HepG2 (cell line): ENCODE measurements around the gene PDYN. TPM values are rescaled to one million over a fixed set of nuclear protein-coding genes. Genes with fewer than 3 reads are reported as not detected.

Experiments used
- AKAP8 ChIP-seq: sonication (generic); formaldehyde crosslinking; IDR thresholded peaks from 2 replicates; pipeline ENCODE4 v1.5.1; 2020; ENCODE audit warnings: mild to moderate bottlenecking, missing genetic modification reagents
- HOXD1 ChIP-seq: sonication (generic); formaldehyde crosslinking; IDR thresholded peaks from 2 replicates; pipeline ENCODE4 v1.5.0; 2020; ENCODE audit warnings: missing genetic modification reagents
- KAT2B ChIP-seq: fragments of 150-350 bp; IDR thresholded peaks from 2 replicates; pipeline ENCODE4 v1.6.1; 2014; ENCODE audit warnings: low read depth, low read length, borderline replicate concordance
- NFKB2 ChIP-seq: sonication (generic); formaldehyde crosslinking; IDR thresholded peaks from 2 replicates; pipeline ENCODE4 v1.4.0; 2020; ENCODE audit warnings: missing genetic modification reagents, borderline replicate concordance
- NR2F6 ChIP-seq, 2 experiments: IDR thresholded peaks; 2 replicates each; pipeline ENCODE4 v1.6.1; 2016; ENCODE audit warnings: antibody characterized with exemption in 1 of 2, mild to moderate bottlenecking in 1 of 2
- RFX5 ChIP-seq: IDR thresholded peaks from 2 replicates; pipeline ENCODE4 v1.6.1; 2011; ENCODE audit warnings: low read depth, low read length, improper control_type of control experiment
- RORA ChIP-seq: sonication (generic); formaldehyde crosslinking; IDR thresholded peaks from 2 replicates; pipeline ENCODE4 v1.5.0; 2020; ENCODE audit warnings: mild to moderate bottlenecking, missing genetic modification reagents, moderate library complexity
- SAP130 ChIP-seq: IDR thresholded peaks from 2 replicates; pipeline ENCODE4 v1.6.1; 2016; ENCODE audit warnings: low read depth
- SMC3 ChIP-seq: IDR thresholded peaks from 2 replicates; pipeline ENCODE4 v1.6.1; 2011; ENCODE audit warnings: low read length, improper control_type of control experiment
- TCF12 ChIP-seq, 2 experiments: fragments of 450-650 bp in 1 of 2; sonication (generic) in 1 of 2; formaldehyde crosslinking in 1 of 2; IDR thresholded peaks; 2 replicates each; pipeline versions ENCODE4 v1.6.1 to v1.8.0; 2017 to 2022; ENCODE audit warnings: antibody characterized with exemption in 1 of 2, mild to moderate bottlenecking in 1 of 2, missing genetic modification reagents in 1 of 2, moderate library complexity in 1 of 2
- U2AF2 ChIP-seq: fragments of 200-400 bp; formaldehyde crosslinking; IDR thresholded peaks from 2 replicates; pipeline ENCODE4 v1.6.1; 2017; ENCODE audit warnings: low read depth, mild to moderate bottlenecking, low read length
- ZFP37 ChIP-seq: sonication (generic); formaldehyde crosslinking; IDR thresholded peaks from 2 replicates; pipeline ENCODE4 v1.4.0; 2020; ENCODE audit warnings: missing genetic modification reagents, borderline replicate concordance
- ZFY ChIP-seq: sonication (generic); formaldehyde crosslinking; IDR thresholded peaks from 2 replicates; pipeline ENCODE4 v1.4.0; 2020; ENCODE audit warnings: missing genetic modification reagents
- ZNF329 ChIP-seq: sonication (generic); formaldehyde crosslinking; IDR thresholded peaks from 2 replicates; pipeline ENCODE4 v1.9.0; 2021; ENCODE audit warnings: low read depth, mild to moderate bottlenecking, missing genetic modification reagents
- ZNF343 ChIP-seq: sonication (generic); formaldehyde crosslinking; IDR thresholded peaks from 2 replicates; pipeline ENCODE4 v1.4.0; 2020; ENCODE audit warnings: mild to moderate bottlenecking, missing genetic modification reagents
- ZNF430 ChIP-seq: sonication (generic); formaldehyde crosslinking; IDR thresholded peaks from 2 replicates; pipeline ENCODE4 v1.9.0; 2021; ENCODE audit warnings: mild to moderate bottlenecking, missing genetic modification reagents
- ZNF432 ChIP-seq: sonication (generic); formaldehyde crosslinking; IDR thresholded peaks from 2 replicates; pipeline ENCODE4 v1.5.0; 2020; ENCODE audit warnings: missing genetic modification reagents, mild to moderate bottlenecking, borderline replicate concordance
- ZNF451 ChIP-seq: sonication (generic); formaldehyde crosslinking; IDR thresholded peaks from 2 replicates; pipeline ENCODE4 v1.5.0; 2020; ENCODE audit warnings: mild to moderate bottlenecking, missing genetic modification reagents
- ZNF547 ChIP-seq: sonication (generic); formaldehyde crosslinking; IDR thresholded peaks from 2 replicates; pipeline ENCODE4 v1.5.1; 2020; ENCODE audit warnings: mild to moderate bottlenecking, missing genetic modification reagents
- ZNF720 ChIP-seq: sonication (generic); formaldehyde crosslinking; IDR thresholded peaks from 2 replicates; pipeline ENCODE4 v1.4.0; 2020; ENCODE audit warnings: missing genetic modification reagents
- ZNF883 ChIP-seq: sonication (generic); formaldehyde crosslinking; IDR thresholded peaks from 2 replicates; pipeline ENCODE4 v1.5.1; 2020; ENCODE audit warnings: mild to moderate bottlenecking, missing genetic modification reagents; ENCODE audit errors: not compliant biosample characterization
- polyA plus RNA-seq, 8 experiments: library from polyadenylated mRNA; depleted of rRNA in 3 of 8; stranded (reverse) in 7 of 8; unstranded in 1 of 8; fragments of >200 nt; fragmentation: Illumina TruSeq in 4 of 8; extraction: Trizol in 4 of 8; gene quantifications; 2 replicates each; pipeline versions ENCODE4 v1.2.1 to v1.2.3, GENCODE V29; 2011 to 2016; ENCODE audit warnings: low read depth in 4 of 8, missing spikeins in 1 of 8, mixed read lengths in 1 of 8; ENCODE audit not compliant: insufficient read depth in 1 of 8
- total RNA-seq, 5 experiments: library from RNA; depleted of rRNA; stranded (reverse); fragments of >200 nt; fragmentation: Illumina TruSeq; extraction: Trizol; gene quantifications; 2 replicates each; pipeline ENCODE4 v1.2.3, GENCODE V29; 2016; ENCODE audit warnings: low read depth in 1 of 5
- TF ChIP-seq, protein P1 (sequence below): sonication (generic); formaldehyde crosslinking; IDR thresholded peaks from 2 replicates; pipeline ENCODE4 v1.4.0; 2020; ENCODE audit warnings: missing genetic modification reagents, borderline replicate concordance

Gene PDYN
- total and polyA plus RNA-seq, 2 of the 13 experiments (the other 11 are each of a cell fraction or from before 2014, with no cell fraction given): not detected

DNA sequence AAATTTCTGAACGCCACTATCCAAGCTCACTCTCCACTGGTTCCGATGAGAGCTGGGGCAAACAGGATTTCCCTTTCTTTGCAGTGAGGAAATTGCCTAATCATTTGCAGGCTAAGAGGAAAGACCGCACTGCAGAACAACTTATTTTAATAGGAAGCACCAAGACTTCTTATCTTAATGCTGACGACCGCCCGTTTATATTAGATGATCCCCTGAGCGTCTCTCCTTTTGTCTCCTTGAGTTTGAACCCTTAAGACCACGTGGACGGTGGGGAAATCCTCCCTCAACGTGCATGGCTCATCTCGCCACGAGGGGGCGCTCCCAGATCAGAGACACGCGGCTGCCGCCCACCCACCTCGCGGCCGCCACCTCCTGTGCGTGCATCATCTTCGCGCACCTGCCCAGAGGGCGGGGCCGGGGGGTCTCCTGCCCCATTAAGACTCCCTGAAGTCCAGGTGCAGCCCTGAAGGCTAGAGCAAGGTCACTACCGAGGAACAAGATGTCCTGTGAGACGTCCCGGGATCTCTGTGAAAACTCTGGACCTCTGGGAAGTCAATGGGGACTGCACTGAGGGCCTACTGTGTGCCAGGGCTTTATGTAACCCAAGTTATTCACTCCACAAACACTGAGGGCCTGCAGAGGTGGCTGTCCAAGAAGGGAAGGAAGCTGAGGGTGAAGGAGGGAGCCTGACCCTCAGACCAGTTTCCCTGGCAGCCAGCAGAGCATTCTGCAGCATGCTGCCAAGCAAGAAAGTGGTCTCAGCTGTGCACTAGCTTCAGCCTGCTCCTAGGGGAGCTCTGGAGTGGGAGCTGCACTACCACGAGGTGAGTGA is 28.1 kb downstream of the PDYN start (continued):
- TF ChIP-seq, protein P1, sequence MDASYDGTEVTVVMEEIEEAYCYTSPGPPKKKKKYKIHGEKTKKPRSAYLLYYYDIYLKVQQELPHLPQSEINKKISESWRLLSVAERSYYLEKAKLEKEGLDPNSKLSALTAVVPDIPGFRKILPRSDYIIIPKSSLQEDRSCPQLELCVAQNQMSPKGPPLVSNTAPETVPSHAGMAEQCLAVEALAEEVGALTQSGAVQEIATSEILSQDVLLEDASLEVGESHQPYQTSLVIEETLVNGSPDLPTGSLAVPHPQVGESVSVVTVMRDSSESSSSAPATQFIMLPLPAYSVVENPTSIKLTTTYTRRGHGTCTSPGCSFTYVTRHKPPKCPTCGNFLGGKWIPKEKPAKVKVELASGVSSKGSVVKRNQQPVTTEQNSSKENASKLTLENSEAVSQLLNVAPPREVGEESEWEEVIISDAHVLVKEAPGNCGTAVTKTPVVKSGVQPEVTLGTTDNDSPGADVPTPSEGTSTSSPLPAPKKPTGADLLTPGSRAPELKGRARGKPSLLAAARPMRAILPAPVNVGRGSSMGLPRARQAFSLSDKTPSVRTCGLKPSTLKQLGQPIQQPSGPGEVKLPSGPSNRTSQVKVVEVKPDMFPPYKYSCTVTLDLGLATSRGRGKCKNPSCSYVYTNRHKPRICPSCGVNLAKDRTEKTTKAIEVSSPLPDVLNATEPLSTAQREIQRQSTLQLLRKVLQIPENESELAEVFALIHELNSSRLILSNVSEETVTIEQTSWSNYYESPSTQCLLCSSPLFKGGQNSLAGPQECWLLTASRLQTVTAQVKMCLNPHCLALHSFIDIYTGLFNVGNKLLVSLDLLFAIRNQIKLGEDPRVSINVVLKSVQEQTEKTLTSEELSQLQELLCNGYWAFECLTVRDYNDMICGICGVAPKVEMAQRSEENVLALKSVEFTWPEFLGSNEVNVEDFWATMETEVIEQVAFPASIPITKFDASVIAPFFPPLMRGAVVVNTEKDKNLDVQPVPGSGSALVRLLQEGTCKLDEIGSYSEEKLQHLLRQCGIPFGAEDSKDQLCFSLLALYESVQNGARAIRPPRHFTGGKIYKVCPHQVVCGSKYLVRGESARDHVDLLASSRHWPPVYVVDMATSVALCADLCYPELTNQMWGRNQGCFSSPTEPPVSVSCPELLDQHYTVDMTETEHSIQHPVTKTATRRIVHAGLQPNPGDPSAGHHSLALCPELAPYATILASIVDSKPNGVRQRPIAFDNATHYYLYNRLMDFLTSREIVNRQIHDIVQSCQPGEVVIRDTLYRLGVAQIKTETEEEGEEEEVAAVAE (CRISPR knock-in tag): no peak
- TF ChIP-seq SAP130: peak; percentile 25; the same call in 1 of the 2 replicates
- no peak for TF ChIP-seq ZNF547
- no peak for TF ChIP-seq ZFP37
- no peak for TF ChIP-seq U2AF2
- no peak; the same call in 1 of the 2 replicates for TF ChIP-seq NFKB2
- TF ChIP-seq ZNF343 (CRISPR knock-in tag): no peak
- TF ChIP-seq AKAP8 (CRISPR knock-in tag): no peak
- no peak for TF ChIP-seq ZNF430 (CRISPR knock-in tag)
- no peak for TF ChIP-seq RFX5
- no peak for TF ChIP-seq ZNF883 (CRISPR knock-in tag)
- no peak for TF ChIP-seq HOXD1 (CRISPR knock-in tag)
- no peak for TF ChIP-seq ZFY
- TF ChIP-seq ZNF720: peak; percentile 5; the same call in 1 of the 2 replicates
- no peak for TF ChIP-seq RORA (CRISPR knock-in tag)
- no peak for TF ChIP-seq ZNF451 (CRISPR knock-in tag)
- TF ChIP-seq KAT2B: no peak
- TF ChIP-seq TCF12 (IDR thresholded peaks at IDR 0.05): no peak
- TF ChIP-seq TCF12 (CRISPR knock-in tag; IDR thresholded peaks at IDR 0.05): no peak
- TF ChIP-seq SMC3: peak; percentile 91
- 0 out of 2 replicates have a peak, but pooled peaks have one; percentile 48 for TF ChIP-seq ZNF329 (CRISPR knock-in tag)
- TF ChIP-seq ZNF432 (CRISPR knock-in tag): no peak
- no peak for TF ChIP-seq NR2F6 (IDR thresholded peaks at IDR 0.05)
- TF ChIP-seq NR2F6 (CRISPR knock-in tag; IDR thresholded peaks at IDR 0.05): 0 out of 2 replicates have a peak, but pooled peaks have one; percentile 27
